HS-27A (cell line): ENCODE measurements around the gene KMT2D.

Experiments used
- DNase-seq: peaks from one replicate; pipeline ENCODE4 v3.0.0-alpha.2; 2012; ENCODE audit warnings: low read depth, missing footprints

The KMT2D gene

GRCh38 chr12:49033611-49034285 is 26.8 kb downstream of the KMT2D start:
- no peak for DNase-seq

DNA sequence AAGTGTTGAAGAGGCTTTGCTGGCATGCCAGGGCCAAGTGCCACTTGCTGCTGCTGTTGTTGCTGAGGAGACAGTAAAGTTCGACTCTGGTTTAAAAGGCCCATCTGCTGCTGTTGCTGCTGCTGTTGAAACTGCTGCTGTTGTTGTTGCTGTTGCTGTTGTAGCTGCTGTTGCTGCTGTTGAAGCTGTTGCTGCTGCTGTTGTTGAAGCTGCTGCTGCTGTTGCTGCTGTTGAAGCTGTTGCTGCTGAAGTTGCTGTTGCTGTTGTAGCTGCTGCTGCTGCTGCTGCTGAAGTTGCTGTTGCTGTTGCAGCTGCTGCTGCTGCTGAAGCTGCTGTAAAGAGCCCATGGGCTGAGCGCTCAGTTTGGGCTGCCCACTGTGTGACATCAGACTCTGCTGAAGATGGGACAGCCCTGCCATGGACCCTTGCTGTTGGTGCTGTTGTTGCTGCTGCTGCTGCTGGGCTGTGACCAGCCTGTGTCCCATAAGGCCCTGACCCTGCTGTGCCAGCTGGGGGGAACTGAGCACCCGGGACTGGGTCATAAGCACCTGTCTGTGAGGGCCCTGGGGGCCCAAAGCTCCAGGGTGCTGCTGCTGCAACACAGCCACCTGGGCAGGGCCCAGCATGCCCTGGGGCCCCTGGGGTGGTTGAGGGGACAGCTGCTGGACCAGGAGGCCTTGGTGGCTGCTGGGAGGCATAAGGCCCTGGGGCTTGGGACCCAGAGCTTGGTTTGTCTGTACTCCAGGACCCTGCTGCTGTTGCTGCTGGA is 27.7 kb downstream of the KMT2D start:
- no peak for DNase-seq

GRCh38 chr12:49032276-49032675 is 28.3 kb downstream of the KMT2D start:
- DNase-seq = no peak

DNA sequence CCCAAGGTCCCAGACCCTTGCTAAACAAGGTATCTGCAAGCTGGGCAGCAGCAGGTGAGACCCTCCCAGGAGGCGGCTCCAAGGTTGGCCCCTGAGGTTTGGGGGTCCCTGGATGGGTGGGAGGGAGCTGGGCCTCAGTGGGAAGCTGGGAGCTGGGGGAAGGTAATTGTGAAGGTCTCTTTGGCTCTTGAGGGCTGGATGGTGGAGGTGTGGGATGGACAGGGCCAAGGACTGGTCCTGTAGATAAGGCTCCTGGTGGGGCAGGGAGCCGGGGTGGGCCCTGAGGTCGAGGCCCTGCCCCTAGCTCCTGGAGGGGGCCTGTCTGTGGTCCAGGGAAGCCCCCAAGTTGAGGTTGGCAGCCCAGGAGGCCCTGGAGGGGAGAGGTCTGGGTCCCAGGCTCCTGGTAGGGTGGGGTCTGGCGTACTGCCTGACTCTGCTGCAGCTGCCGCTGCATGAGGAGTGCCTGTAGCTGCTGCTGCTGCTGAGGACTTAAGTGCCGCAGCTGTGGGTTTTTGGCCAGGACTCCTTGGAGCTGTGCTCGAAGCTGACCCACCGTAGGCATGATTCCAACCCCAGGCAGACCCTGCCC is 28.9 kb downstream of the KMT2D start:
- no peak for DNase-seq

DNA sequence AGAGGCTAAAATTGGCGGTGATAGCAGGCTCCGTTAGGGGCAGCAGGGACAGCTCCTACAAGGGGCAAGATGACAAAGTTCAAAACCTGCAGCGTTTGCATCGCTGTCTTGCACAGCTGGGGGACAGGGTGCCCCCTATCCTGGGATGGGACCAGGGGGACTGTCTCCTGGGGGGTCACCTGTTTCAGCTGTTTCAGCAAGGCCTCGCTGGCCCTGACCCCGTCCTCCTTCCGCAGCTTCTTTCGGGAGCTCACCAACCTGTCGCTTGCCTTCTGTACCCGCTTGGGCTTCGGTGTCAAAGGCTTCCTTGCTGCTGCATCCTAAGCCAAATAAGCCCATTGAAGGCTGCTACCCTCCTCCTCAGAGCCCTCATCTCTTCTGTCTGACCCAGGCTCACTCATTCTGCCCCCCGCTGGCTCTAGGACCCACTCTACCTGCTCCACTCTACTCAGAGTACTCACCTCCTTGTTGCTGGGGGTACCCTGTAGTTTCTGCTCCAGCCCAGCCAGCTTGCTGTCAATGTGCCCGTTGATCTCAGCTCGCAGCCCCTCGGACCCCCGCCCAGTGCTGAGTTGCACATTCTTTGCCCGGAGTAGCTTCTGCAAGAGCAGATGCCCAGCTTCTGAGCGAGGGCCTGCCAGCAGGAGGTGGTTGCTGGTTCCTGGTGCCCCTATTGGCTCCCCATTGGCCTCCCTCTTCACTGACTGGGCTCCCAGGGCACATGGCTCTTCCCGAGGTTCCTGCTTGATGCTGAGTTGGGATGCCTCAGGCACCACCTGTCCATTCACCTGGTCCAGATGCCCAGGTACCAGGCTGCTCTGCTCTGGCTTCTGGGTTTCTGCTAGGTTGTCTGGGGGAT is 29.7 kb downstream of the KMT2D start:
- no peak for DNase-seq

DNA sequence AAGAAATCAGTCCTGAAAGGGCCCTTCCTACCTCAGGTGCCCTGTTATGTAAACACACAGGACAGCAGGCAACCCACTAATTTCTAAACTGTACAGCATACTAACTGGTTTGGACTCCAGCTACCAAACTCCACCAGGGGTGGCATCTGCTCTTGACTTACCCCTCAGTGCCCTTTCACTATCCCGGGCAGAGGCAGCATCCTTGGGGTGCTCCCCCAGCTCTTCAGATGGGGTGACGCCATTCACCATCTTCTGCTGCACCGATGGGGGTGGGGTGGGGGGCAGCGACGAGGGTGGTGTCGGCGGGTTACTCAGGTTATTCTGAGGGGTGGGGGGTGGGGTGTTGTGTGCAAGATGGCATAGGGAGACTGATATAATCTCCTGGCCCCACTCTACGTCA is 30.5 kb downstream of the KMT2D start:
- DNase-seq = no peak

DNA sequence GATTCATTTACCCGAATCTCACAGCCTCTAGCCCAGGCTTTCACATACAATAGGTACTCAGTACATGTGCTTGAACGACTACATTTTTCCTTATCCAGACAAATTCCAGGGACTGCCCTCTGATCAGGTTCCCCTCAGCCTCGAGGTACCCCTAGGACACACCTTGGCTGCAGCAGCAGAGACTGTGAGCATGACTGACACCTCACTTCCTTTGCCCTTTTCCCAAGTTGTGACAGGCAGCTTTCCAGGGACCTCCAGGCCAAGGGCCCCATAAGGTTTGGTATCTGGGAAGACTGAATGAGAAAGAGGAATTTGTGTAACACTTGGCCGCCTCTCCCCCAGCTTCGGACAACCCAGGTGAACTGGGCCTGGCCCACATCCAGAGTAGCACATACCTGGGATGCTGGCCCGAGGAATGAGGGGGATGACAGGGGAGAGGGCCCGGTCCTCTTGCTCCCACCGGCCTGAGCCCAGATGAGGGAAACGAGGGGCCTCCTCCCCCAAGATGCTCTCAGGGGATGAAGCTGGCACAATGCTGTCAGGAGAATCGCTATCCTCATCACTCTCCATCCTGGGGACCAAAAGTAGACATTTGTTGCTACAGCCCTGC is 31.8 kb downstream of the KMT2D start:
- no peak for DNase-seq

DNA sequence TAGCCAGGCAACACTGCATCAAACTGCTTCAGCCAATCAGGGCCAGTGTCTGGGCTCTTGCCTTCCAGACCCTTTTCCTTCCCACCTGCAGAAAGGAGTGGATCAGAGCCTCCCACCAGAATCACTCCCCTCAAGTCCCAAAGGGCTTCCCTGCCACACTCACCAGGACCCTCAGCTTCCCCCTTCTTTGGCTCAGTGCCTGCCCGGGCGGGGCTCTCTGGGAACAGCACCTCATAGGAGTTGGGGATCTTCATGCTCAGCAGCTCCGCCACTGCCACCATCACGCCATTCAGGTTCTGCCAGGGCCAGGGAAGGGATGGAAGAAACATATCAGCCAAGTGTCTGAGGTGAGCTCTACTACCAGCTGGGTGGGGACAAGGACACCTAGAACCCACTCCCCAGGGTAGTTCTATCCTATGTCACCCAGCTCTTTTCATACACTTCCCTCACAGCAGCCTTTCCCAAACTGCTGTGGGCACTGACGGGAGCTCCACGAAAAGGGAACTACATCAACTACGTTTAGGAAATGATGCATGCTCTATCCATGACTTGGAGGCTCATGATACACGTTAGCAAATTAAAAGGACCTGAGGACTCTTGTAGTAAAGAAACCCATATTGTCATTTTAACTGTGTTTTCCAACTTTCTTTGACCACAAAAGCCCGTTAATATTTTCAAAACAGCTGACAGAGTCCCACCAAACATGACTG is 32.6 kb downstream of the KMT2D start:
- no peak for DNase-seq

GRCh38 chr12:49026678-49027480 is 33.7 kb downstream of the KMT2D start:
- no peak for DNase-seq

GRCh38 chr12:49026101-49026500 is 34.5 kb downstream of the KMT2D start:
- no peak for DNase-seq

- DNase-seq = no peak
Measured at GRCh38 chr12:49025463-49025862, 35.1 kb downstream of the KMT2D start.

DNA sequence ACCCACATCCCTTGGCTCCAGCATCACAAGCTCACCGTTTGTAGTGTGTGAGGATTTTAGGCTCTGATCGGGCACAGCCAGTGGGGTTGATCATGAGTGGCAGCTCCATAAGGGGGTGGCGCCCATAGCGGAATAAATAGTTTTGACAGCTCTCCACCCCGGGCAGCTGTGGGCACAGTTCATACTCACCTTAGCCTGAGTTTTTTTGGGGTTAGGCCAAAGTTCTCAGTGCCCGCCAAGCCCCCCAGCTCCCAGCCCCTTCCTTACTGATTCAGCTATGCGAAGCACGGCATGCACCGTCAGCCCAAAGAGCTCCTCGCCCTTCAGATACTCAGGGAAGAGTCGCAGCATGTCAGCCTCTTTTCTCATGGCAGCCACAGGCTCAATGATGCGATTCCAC is 36.1 kb downstream of the KMT2D start:
- no peak for DNase-seq

GRCh38 chr12:49023812-49024211 is 36.8 kb downstream of the KMT2D start:
- no peak for DNase-seq

- no peak for DNase-seq
Measured at GRCh38 chr12:49022558-49023178, 37.9 kb downstream of the KMT2D start.

- DNase-seq = no peak
Measured at GRCh38 chr12:49021292-49021915, 39.2 kb downstream of the KMT2D start.

DNA sequence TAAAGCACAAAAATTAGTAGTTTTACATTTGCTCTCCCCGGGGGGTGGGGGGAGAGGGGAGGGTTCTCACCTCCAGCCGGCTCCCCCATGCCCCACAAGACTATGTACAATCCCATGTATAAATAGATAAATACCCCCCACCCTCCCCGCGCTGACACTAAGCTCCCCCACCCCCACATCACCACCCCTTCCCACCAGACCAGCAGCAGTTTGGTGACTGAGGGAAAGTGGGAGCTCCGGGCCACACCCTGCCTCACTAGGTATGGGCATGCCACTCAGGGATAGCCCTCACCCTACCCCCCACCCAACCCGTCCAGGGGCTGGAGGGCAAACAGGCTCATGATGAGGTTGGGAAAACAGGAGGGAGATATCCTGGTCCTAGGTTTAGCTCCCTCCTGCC is 40.2 kb downstream of the KMT2D start:
- DNase-seq = no peak

- DNase-seq = no peak
Measured at GRCh38 chr12:49019443-49020324, 40.9 kb downstream of the KMT2D start.

- DNase-seq = no peak
Measured at GRCh38 chr12:49019120-49019430, 41.5 kb downstream of the KMT2D start.
